NCI-H526 (cell line): ENCODE measurements around the gene SEC14L1.
"Not testable (repeated sequence)": the region's sequence is repeated elsewhere in the genome, so short reads cannot be mapped to it uniquely, and the experiment has no call there.

Experiments
- DNase-seq, 2 experiments: peaks; one replicate each; lab custom pipeline; 2025; lab: John Stamatoyannopoulos, UW

The SEC14L1 gene

GRCh38 chr17:77140878-77141767 lies at the start of gene SEC14L1:
Gene SEC14L1, plus strand, starts transcription at chr17:77140969. Its CDS starts 2,628 bp downstream, at chr17:77143597.
- DNase-seq: peak; percentile 22 to 75

DNA sequence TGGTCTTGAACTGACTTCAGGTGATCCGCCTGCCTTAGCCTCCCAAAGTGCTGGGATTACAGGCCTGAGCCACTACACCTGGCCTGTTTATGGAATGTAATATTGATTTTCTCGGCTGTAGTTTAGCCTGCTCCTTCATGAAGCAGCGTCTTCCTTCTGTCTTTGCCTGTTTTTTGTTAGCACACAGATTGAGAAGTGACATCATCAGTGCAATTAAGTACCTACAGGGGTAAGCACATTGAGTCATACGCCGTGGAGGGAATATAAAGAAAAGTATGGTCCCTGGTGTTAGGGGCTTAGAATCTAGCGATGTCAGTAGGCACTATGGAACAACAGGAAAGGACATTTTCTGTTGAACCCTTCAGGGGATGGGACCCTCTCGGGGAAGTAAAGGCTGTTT lies 48.7 kb upstream of the SEC14L1 start:
- DNase-seq: no peak

DNA sequence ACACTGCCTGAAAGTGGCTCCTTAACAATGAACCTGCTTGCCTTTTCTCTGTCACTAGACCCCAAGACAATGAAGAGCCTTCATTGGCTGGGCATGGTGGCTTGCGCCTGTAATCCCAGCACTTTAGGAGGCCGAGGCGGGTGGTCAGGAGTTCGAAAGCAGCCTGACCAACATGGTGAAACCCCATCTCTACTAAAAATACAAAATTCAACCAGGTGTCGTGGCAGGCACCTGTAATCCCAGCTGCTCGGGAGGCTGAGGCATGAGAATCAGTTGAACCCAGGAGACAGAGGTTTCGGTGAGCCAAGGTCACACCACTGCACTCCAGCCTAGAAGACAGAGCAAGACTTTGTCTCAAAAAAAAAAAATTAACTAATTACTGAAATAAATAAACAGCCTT lies 45.3 kb upstream of the SEC14L1 start:
- no peak for DNase-seq

GRCh38 chr17:77096570-77097214 lies 44.1 kb upstream of the SEC14L1 start:
- peak in 1 of 2 experiments; percentile 24 for DNase-seq

- no peak for DNase-seq
Observed at GRCh38 chr17:77097631-77098180, 43.1 kb upstream of the SEC14L1 start.

- peak in 1 of 2 experiments; percentile 25 for DNase-seq
Observed at GRCh38 chr17:77098884-77099545, 41.8 kb upstream of the SEC14L1 start.

DNA sequence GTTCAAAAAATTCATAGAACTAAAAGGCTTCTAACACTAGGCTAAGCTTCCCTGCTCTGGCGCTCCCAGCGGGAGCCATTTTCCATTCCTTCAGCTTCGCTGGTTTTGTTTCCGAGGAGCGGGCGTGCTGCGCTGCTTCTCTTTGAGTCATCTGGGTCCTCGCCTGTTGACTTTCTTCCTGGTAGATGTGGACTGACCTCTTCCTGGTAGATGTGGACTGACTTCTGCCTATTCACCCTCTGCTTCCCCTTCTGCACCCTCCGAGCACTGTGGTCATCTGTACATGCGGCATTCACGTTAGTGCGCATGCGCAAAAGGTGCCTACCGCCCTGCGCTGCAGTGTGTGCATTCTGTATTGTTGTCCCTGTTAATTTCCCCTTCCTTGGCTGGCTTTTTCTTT lies 40.8 kb upstream of the SEC14L1 start:
- DNase-seq: no peak

- DNase-seq: peak; percentile 95
Observed at GRCh38 chr17:77101521-77102410, 39.0 kb upstream of the SEC14L1 start.

GRCh38 chr17:77102411-77103134 lies 38.2 kb upstream of the SEC14L1 start:
- not testable (repeated sequence) for DNase-seq

- DNase-seq: no peak
Observed at GRCh38 chr17:77105706-77106105, 35.1 kb upstream of the SEC14L1 start.

- no peak for DNase-seq
Observed at GRCh38 chr17:77106874-77107358, 33.9 kb upstream of the SEC14L1 start.

DNA sequence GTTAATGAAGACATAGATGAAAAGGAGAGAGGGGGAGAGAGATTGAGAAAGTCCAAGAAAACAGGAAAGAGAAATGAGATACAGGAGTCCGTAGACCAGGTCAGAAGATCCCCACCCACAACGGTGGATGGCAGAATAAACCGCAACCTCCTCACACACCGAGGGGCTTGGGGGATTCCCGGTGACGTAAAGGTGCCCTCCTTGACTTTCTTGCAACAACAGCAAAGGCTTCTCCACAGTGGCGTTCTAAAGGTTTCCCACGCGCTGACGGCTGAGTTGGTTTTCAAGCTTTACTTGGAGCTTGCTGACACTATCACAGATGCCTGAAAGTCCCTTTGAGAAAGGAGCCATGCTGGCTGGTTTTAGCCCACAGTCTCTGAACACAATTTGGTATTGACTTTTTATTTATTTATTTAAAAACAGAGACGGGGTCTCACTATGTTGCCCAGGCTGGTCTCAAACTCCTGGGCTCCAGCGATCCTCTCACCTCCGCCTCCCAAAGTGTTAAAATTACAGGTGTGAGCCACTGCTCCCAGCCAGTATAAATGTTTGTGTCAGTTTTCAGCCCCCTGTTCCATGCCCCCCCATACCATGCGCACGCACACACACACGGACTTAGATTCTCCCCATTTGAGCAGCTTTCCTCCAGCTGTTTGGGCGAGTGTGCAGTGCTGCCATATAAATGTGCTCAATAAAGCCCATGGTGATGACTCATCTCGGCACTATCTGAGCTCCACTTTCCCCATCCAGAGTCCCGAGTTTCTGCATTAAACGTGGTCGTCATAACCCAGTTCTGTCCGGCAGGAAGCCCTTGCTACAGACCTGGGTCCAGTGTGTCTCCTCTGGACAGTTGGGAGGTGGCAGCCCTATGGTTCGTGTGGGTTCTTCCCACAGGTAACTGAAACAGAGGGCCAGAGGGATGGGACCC lies 33.0 kb upstream of the SEC14L1 start:
- no peak for DNase-seq

DNA sequence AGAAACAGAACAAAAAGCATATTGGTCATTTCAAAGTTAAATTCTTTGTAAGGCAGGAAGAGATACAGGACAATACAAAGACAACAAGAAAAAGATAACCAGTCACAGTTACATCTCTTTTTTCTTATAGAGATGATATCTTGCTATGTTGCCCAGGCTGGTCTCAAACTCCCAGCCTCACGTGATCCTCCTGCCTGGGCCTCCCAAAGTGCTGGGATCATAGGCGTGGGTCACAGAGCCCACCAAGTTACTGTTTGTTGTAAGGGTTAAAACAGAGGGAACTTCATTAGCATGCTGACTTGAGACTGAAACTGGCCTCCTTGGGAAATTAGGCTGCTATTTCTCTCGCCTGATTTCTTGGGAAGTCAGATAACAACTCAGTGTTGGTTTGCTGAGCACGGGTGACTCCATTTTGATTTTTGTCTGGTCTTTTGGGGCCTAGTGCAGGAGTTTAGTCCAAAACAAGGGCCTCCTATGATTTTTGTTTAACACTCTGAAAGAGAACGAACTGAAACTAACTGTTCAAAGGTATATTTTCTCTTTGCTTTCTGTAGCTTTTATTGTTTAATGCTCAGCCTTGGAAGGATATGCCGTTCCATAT lies 31.5 kb upstream of the SEC14L1 start:
- DNase-seq: no peak

DNA sequence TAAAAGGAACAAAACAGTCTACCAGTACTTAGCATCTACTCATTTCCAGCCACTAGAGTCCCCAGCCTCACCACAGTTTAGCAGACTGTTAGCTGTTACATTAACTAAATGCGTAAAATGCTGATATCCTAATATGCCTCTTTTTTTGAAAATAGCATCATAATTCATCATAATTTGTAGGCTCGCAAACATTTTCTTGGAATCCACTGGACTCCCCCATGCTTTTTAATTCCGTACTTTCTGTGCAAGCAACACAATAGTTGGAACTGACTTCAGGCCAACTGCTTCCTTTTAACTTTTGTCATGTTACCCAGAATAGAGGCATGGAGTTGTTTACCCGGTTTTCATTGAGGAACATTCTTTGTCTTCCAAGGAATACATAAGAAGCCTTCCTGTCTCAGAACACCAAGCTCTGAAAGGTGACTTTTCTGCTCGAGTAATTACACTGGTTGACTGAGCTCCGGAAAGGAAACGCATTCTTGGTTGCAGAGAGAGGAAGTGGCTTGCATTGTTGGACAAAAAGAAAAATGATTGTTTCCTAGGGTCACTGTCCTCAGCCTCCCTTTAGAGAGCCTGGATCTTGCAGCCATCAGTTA lies 30.9 kb upstream of the SEC14L1 start:
- DNase-seq: no peak

DNA sequence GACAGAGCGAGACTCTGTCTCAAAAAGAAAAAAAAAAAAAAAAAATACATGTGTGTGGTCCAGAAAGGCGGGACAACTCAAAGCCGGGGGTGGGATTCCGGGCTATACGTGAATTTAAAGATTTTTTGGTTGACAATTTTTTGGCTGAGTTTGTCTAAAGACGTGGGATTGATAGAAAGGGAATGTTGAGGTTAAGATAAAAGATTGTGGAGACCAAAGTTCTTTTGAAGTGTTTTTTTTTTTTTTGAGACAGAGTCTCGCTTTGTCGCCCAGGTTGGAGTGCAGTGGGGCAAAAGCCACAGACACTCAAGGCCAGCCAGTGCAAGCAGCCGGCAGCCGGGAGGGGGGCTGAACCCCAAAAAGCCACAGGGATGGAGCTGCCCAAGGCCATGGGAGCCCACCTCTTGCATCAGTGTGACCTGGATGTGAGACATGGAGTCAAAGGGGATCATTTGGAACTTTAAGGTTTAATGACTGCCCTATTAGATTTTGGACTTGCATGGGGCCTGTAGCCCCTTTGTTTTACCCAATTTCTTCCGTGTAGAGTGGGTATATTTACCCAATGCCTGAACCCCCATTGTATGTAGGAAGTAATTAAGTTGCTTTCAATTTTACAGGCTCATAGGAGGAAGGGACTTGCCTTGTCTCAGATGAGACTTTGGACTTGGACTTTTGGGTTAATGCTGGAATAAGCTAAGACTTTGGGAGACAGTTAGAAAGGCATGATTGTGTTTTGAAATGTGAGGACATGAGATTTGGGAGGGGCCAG lies 29.4 kb upstream of the SEC14L1 start:
- DNase-seq: not testable (repeated sequence)

- DNase-seq: no peak
Observed at GRCh38 chr17:77111934-77112296, 28.9 kb upstream of the SEC14L1 start.

- DNase-seq: no peak
Observed at GRCh38 chr17:77115510-77115909, 25.3 kb upstream of the SEC14L1 start.

GRCh38 chr17:77115947-77116346 lies 24.8 kb upstream of the SEC14L1 start:
- no peak for DNase-seq
